PC-9 (cell line): Measurements from ENCODE around the gene ENTHD1. TPM values are rescaled to one million over a fixed set of nuclear protein-coding genes. Genes with fewer than 3 reads are reported as not detected.

ENCODE experiments used
- BruUV-seq: library from RNA; stranded (reverse); fragments of 400-500 nt; replicated peaks from 2 replicates; lab custom pipeline; 2021; lab: Mats Ljungman, UMichigan
- CTCF ChIA-PET: fragments of 300-600 bp; sonication (Branson Sonifier 250); formaldehyde crosslinking; loops from one replicate; lab custom pipeline; 2022; ENCODE audit warnings: antibody characterized with exemption; lab: Charles Lee
- POLR2A ChIA-PET: fragments of 300-600 bp; sonication (Branson Sonifier 250); formaldehyde crosslinking; loops from one replicate; lab custom pipeline; 2022; ENCODE audit warnings: antibody characterized with exemption; ENCODE audit not compliant: unreplicated experiment; lab: Charles Lee
- DNase-seq, 2 experiments: peaks; one replicate each; pipeline versions ENCODE4 v3.0.0 to v3.0.0-alpha.2; 2015 to 2022; ENCODE audit warnings: mixed read lengths in 1 of 2
- H2AFZ ChIP-seq: fragments of 200-600 bp; sonication (generic); 2 replicates; pipeline ENCODE4 v1.8.1; 2017; ENCODE audit warnings: antibody characterized with exemption
- H3F3A ChIP-seq: fragments of 200-600 bp; sonication (generic); 2 replicates; pipeline ENCODE4 v1.8.1; 2017; ENCODE audit warnings: antibody characterized with exemption, mild to moderate bottlenecking, low read depth; ENCODE audit not compliant: insufficient read depth
- H3K27ac ChIP-seq: fragments of 200-600 bp; sonication (generic); 2 replicates; pipeline ENCODE4 v1.6.1; 2016; ENCODE audit warnings: mixed run types
- H3K27me3 ChIP-seq: fragments of 200-600 bp; sonication (generic); 2 replicates; pipeline ENCODE4 v1.6.1; 2016; ENCODE audit warnings: low read depth, mixed run types; ENCODE audit not compliant: insufficient read depth
- H3K36me3 ChIP-seq: fragments of 200-600 bp; sonication (generic); 2 replicates; pipeline ENCODE4 v1.6.1; 2016; ENCODE audit warnings: low read depth, mixed run types
- H3K4me1 ChIP-seq: fragments of 200-600 bp; sonication (generic); replicated peaks from 2 replicates; pipeline ENCODE4 v1.6.1; 2016; ENCODE audit warnings: mixed run types; ENCODE audit not compliant: insufficient read depth
- H3K4me2 ChIP-seq: fragments of 200-600 bp; sonication (generic); 2 replicates; pipeline ENCODE4 v1.6.1; 2017; ENCODE audit warnings: mixed run types
- H3K4me3 ChIP-seq: fragments of 200-600 bp; sonication (generic); 2 replicates; pipeline ENCODE4 v1.6.1; 2016; ENCODE audit warnings: mixed run types
- H3K79me2 ChIP-seq: fragments of 200-600 bp; sonication (generic); 2 replicates; pipeline ENCODE4 v1.6.1; 2017; ENCODE audit warnings: low read depth, mixed run types
- H3K9me2 ChIP-seq: fragments of 200-600 bp; sonication (generic); 2 replicates; pipeline ENCODE4 v1.8.1; 2017; ENCODE audit warnings: mild to moderate bottlenecking; ENCODE audit not compliant: insufficient read depth
- H3K9me3 ChIP-seq: fragments of 200-600 bp; sonication (generic); 2 replicates; pipeline ENCODE4 v1.8.1; 2016; ENCODE audit warnings: low read depth; ENCODE audit not compliant: insufficient read depth
- H4K20me1 ChIP-seq: fragments of 200-600 bp; sonication (generic); 2 replicates; pipeline ENCODE4 v1.8.1; 2017; ENCODE audit not compliant: insufficient read depth
- EZH2 ChIP-seq: fragments of 200-600 bp; sonication (generic); IDR thresholded peaks from 2 replicates; pipeline ENCODE4 v1.8.0; 2017; ENCODE audit warnings: antibody characterized with exemption, low read depth
- intact Hi-C: fragments of 100-400 bp; cut with micrococcal nuclease; formaldehyde crosslinking; loops from one replicate; pipeline ENCODE4 v1.10.0; 2022; ENCODE audit not compliant: unreplicated experiment
- total RNA-seq: library from RNA; stranded (reverse); gene quantifications from 2 replicates; pipeline ENCODE4 v1.2.3, GENCODE V29; 2021
- TF ChIP-seq, protein P1 (sequence below): fragments of 200-600 bp; sonication (generic); conservative IDR thresholded peaks from 2 replicates; pipeline ENCODE4 v1.6.1; 2017; ENCODE audit warnings: mixed run types, antibody characterized with exemption, mild to moderate bottlenecking, moderate library complexity

The ENTHD1 gene
- total RNA-seq, 1 experiment from 2014 or later, result not detected

DNA sequence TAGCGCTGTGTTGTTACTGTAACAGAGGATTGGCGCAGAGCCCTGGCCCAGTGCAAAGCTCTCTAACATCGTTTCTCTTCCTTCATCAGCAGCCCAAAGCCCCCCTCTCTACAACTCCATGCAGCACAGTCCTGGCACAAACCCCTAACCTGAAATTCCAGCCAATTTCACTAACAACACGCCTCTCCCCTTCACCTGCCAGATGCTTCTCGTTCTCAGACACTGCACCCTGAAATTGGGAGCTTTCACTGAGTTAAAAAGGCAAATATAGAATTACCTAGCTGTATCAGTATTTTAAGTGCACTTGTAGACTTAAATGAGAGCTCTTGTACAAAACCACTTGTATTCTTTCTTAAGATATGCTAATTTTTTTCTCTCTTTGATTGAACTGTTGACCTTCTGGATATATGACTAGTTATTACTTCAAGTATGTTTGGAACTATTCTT lies 23.7 kb upstream of the ENTHD1 start:
- no peak overlapping the region for H3K27ac ChIP-seq
- POLR2A ChIA-PET, result interaction anchor here (0.6 kb wide), 1 partner anchor 11 kb away, joined by 10 read pairs; no protein-coding TSS in a partner anchor
- intact Hi-C loops, result no loop called here

DNA sequence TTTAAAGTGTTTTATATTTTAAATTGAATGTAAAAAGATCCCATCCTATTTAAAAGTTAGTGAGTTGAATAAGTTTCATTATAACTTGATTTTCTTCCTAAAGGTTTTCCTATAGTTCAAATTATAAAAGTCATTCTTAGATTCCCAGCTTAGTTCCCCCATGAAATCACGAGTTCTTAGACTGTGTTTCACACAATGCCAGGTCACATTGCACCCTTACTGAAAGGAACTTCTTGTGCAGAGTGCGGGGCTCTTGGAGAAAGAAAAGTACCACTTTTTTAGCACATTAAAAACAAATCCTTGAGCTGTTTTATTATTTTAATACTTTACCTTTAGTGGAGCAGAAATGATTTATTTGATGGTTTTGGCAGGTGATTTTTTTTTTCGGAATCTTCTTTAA lies 22.9 kb upstream of the ENTHD1 start:
- H3K4me2 ChIP-seq, result no peak overlapping the region
- no peak overlapping the region for H2AFZ ChIP-seq
- no peaks in the 10 kb centered on the region for H3K79me2 ChIP-seq
- H3K27me3 ChIP-seq, result peaks cover 88% of the 10 kb centered on the region
- ChIA-PET POLR2A (no interaction called here), CTCF (interaction anchor here (0.6 kb wide), 1 partner anchor 22 kb away, joined by 3 read pairs; no protein-coding TSS in a partner anchor)
- BruUV-seq, result no TSS peak
- H3K9me2 ChIP-seq, result no peaks in the 10 kb centered on the region
- H3F3A ChIP-seq, result no peaks in the 10 kb centered on the region
- no peaks in the 10 kb centered on the region for H4K20me1 ChIP-seq
- no peak for DNase-seq
- H3K27ac ChIP-seq, result no peak overlapping the region
- no peaks in the 10 kb centered on the region for H3K9me3 ChIP-seq
- H3K36me3 ChIP-seq, result no peaks in the 10 kb centered on the region
- no peaks in the 10 kb centered on the region for H3K4me1 ChIP-seq
- TF ChIP-seq EZH2, result no peak
- TF ChIP-seq, protein P1, sequence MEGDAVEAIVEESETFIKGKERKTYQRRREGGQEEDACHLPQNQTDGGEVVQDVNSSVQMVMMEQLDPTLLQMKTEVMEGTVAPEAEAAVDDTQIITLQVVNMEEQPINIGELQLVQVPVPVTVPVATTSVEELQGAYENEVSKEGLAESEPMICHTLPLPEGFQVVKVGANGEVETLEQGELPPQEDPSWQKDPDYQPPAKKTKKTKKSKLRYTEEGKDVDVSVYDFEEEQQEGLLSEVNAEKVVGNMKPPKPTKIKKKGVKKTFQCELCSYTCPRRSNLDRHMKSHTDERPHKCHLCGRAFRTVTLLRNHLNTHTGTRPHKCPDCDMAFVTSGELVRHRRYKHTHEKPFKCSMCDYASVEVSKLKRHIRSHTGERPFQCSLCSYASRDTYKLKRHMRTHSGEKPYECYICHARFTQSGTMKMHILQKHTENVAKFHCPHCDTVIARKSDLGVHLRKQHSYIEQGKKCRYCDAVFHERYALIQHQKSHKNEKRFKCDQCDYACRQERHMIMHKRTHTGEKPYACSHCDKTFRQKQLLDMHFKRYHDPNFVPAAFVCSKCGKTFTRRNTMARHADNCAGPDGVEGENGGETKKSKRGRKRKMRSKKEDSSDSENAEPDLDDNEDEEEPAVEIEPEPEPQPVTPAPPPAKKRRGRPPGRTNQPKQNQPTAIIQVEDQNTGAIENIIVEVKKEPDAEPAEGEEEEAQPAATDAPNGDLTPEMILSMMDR, result no peak
- intact Hi-C loops, result no loop called here
- H3K4me3 ChIP-seq, result no peak overlapping the region

More for the DNA sequence above, 23.7 kb upstream of the ENTHD1 start:
- Histone ChIP-seq H3K9me3 (no peaks in the 10 kb centered on the region), H3K27me3 (peaks cover 87% of the 10 kb centered on the region), H3K79me2 (no peaks in the 10 kb centered on the region), H3K36me3 (no peaks in the 10 kb centered on the region), H3K4me2 (no peak overlapping the region), H3K4me1 (no peaks in the 10 kb centered on the region), H3K4me3 (no peak overlapping the region), H3K9me2 (no peaks in the 10 kb centered on the region), H2AFZ (no peak overlapping the region), H3F3A (no peaks in the 10 kb centered on the region), H4K20me1 (no peaks in the 10 kb centered on the region)
- BruUV-seq, result no TSS peak
- DNase-seq, result no peak
- CTCF ChIA-PET, result no interaction called here
- TF ChIP-seq, protein P1, result no peak
- TF ChIP-seq EZH2, result no peak

DNA sequence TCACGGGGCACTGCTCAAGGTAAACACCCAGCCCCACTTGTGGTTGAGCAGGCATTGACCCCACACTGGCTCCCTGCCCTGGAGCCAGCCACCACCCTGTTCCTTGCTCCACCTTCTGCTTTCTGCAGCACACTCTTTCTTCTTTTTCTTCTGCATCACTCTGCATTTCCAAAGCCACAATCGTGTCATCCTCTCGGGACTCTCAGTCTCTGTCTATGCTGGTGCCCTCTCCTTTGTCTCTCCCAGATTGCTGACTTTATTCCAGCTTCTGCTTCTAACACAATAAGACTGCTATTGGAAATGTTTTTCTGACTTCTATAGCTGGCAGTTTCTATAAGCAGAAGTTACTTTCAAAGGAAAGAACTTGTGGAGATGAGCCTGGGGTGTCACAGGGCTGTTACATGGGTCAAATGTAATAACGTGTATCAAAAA lies 21.8 kb upstream of the ENTHD1 start:
- H3K79me2 ChIP-seq, result no peaks in the 10 kb centered on the region
- no peaks in the 10 kb centered on the region for H3K9me2 ChIP-seq
- no peaks in the 10 kb centered on the region for H3F3A ChIP-seq
- CTCF ChIA-PET, result no interaction called here
- no peak for TF ChIP-seq EZH2
- TF ChIP-seq, protein P1, result no peak
- POLR2A ChIA-PET, result no interaction called here
- no peaks in the 10 kb centered on the region for H3K9me3 ChIP-seq
- intact Hi-C loops, result no loop called here
- no peaks in the 10 kb centered on the region for H3K4me1 ChIP-seq
- H3K27me3 ChIP-seq, result peaks cover 84% of the 10 kb centered on the region
- no peaks in the 10 kb centered on the region for H3K36me3 ChIP-seq
- H2AFZ ChIP-seq, result no peak overlapping the region
- DNase-seq, result no peak
- no peak overlapping the region for H3K27ac ChIP-seq
- BruUV-seq, result no TSS peak
- H3K4me3 ChIP-seq, result no peak overlapping the region
- no peaks in the 10 kb centered on the region for H4K20me1 ChIP-seq
- no peak overlapping the region for H3K4me2 ChIP-seq
